ENCODE measurements around the gene B3GNT3.
"Not testable (repeated sequence)": the region's sequence is repeated elsewhere in the genome, so short reads cannot be mapped to it uniquely, and the experiment has no call there.

Gene B3GNT3

DNA sequence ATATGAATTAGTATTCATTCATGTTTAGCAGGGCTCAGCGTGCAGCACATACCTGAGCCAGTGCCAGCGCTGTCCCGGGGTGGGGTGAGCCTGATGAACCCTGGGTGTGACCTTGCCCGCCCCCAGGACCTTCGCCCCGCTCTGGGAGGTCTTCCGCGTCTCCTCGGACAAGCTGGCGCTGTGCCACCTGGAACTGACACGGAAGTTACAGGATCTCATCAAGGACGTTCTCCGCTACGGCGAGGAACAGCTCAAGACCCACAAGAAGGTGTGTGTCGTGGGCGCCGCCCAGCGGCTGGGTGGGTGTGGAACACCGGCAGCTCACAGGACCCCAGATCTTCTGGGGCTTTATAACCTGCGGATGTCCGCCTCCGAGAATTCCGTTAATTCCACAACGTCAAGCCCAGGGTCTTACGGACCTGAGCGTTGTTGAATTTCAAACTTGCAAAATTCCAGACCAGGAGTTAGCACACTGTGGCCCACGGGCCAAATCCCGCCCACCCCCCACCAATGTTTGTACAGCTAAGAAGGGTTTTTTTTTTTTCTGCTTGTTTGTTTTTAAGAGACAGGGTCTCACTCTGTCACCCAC is 28.3 kb upstream of the B3GNT3 start:
- no peak for DNase-seq (ENCODE audit: low read depth, low spot score)
- H3K27ac ChIP-seq: no peak overlapping the region

DNA sequence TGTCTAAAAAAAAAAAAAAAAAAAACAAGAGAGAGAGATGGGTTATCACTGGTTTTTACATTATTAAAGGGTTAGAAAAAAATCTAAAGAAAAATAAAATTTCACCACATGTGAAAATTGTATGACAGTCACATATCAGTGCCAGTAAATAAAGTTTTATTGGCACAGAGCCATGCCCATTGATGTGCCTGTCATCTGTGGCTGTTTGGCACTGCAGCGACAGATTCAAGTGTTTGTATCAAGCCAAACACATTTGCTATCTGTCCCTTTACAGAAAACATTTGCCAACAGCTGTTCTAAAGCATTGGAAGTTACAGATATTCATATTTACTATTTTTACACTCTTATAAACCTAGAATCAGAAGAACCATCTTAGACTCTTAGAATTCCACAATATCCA is 27.4 kb upstream of the B3GNT3 start:
- H3K27ac ChIP-seq: no peak overlapping the region
- no peak for DNase-seq (ENCODE audit: low read depth, low spot score)

DNA sequence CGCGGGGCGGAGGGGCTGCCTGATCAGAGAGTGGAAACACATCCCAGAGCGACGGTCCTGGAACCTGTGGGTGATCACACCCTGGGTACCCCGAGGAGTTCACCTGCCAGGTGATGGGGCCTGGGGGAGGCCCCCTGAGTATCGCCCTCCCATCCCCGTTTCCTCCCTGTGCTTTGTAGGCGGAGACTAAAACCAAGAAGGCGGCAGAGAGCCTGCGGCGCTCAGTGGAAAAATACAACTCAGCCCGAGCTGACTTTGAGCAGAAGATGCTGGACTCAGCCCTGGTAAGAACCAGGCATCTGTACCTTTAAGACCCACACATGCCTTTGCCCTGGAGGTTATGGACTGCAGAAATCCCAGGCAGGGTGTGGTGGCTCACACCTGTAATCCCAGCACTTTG is 24.3 kb upstream of the B3GNT3 start:
- no peak for DNase-seq (ENCODE audit: low read depth, low spot score)

DNA sequence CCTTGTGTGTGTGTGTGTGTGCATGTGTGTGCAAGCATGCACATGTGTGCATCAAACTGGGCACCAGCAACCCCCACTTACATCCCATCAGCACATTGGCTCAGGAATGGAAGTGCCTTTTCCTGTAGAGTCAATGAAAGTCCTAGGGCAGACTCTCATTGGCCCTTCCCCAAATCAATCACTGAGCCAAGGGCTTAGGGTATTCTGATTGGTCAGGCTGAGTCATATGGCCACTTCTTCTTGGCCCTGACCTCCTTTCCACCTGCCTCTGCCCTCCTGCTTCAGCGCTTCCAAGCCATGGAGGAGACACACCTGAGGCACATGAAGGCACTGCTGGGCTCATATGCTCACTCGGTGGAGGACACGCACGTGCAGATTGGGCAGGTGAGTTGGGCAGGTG is 22.8 kb upstream of the B3GNT3 start:
- DNase-seq (ENCODE audit: low read depth, low spot score): no peak

More for the DNA sequence above, 24.3 kb upstream of the B3GNT3 start:
- no peak overlapping the region for H3K27ac ChIP-seq

DNA sequence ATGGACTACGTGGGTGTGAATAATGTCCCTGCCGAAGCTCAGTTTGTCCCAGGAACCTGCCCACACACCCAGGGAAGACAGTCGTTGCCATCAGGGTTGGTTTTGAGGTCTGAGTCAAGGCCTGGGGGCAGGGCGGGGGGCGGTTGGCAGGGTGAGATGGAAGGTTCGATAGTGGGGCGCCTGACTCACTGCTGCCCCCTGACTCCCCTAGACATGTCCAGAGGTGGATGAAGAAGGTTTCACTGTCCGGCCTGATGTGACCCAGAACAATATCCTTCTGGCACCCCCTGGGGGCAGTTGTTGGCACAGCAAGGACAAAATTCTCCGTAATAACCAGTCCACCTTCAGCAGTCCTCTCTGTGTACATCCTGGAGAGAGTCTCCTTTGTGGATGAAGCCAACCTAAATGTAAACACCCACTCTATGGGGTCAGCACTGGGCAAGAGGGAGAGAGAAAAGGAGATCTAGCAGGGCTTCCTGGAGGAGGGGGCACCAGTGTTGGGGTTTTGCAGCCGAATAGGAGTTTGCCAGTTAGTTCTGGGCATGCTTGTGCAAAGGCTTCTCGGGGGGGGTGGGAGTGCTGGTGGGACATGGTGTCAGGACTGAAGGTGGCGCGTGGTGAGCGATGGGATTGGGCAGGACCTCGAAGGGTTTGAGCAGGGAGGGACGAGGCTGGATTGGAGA is 19.6 kb upstream of the B3GNT3 start:
- DNase-seq (ENCODE audit: low read depth, low spot score): no peak
- H3K27ac ChIP-seq: no peak overlapping the region

More for the DNA sequence above, 22.8 kb upstream of the B3GNT3 start:
- H3K27ac ChIP-seq: no peak overlapping the region

DNA sequence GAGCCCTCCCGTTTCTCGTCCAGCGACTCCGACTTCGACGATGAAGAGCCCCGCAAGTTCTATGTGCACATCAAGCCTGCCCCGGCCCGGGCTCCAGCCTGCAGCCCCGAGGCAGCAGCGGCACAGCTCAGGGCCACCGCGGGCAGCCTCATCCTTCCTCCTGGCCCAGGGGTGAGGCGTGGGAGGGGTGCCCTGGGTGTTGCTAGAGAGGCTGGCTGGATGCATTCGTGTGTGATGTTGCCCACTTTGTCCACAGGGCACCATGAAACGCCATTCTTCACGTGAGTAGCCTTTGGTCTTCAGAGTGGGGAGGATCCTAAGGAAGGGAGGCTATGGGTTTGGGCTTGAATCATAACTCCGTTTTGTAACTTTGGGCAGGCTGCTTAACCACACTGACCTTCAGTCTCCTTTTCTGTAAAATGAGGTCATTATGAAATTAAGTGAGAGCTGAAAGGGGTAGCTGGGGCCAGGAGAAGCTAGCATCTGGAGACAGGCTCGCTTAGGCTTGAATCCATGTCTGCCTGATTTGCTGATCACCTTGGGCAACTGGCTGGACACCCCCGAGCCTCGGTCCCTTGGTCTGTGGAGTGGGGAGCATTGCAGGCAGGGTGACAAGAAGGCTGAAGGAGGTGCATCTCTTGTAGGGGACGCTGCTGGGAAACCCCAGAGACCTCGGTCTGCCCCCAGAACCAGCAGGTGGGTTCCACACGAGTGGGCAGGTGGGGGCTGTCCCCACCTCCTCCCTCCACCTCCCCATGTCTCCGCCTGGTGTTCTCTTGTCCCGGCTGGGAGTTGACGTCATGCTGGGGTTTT is 18.7 kb upstream of the B3GNT3 start:
- no peak overlapping the region for H3K27ac ChIP-seq
- no peak for DNase-seq (ENCODE audit: low read depth, low spot score)

DNA sequence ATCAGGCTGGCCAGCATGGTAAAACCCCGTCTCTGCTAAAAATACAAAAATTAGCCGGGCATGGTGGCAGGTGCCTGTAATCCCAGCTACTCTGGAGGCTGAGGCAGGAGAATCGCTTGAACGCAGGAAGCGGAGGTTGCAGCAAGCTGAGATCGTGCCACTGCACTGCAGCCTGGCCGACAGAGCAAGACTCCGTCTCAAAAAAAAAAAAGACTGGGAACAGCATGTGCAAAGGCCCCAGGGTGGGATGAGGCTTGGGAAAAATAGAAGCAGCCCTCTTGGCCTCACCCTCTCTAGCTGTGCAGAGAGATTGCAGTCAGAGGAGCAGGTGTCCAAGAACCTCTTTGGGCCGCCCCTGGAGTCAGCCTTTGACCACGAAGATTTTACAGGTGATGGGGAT is 17.1 kb upstream of the B3GNT3 start:
- DNase-seq (ENCODE audit: low read depth, low spot score); H3K27ac ChIP-seq: not testable (repeated sequence)

DNA sequence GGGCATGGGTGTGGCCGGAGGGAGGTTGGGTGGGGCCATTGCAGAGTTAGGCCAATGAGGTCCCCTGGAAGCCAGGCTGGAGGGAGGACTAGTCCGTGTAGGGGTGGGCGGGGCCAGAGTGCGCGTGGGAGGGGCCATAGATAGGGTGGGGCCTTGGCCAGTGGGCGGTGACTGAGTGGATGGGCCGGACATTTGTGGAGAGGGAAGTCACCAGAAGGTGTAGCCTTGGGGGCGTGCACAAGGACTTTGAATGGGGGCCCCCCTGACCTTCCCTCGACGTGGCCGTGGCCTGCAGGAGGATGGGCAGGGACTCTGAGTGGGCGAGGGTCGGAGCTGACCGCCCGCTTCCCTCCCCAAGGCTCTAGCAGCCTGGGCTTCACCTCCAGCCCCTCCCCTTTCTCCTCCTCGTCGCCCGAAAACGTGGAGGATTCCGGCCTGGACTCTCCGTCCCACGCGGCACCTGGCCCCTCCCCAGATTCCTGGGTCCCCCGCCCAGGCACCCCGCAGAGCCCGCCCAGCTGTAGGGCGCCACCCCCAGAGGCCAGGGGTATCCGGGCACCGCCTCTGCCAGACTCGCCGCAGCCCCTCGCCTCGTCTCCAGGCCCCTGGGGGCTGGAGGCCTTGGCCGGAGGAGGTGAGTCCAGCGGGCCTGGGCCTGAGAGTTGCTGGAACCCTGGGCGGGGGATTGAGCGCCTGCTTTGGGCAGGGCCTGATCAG is 16.5 kb upstream of the B3GNT3 start:
- DNase-seq (ENCODE audit: low read depth, low spot score): no peak
- no peak overlapping the region for H3K27ac ChIP-seq

DNA sequence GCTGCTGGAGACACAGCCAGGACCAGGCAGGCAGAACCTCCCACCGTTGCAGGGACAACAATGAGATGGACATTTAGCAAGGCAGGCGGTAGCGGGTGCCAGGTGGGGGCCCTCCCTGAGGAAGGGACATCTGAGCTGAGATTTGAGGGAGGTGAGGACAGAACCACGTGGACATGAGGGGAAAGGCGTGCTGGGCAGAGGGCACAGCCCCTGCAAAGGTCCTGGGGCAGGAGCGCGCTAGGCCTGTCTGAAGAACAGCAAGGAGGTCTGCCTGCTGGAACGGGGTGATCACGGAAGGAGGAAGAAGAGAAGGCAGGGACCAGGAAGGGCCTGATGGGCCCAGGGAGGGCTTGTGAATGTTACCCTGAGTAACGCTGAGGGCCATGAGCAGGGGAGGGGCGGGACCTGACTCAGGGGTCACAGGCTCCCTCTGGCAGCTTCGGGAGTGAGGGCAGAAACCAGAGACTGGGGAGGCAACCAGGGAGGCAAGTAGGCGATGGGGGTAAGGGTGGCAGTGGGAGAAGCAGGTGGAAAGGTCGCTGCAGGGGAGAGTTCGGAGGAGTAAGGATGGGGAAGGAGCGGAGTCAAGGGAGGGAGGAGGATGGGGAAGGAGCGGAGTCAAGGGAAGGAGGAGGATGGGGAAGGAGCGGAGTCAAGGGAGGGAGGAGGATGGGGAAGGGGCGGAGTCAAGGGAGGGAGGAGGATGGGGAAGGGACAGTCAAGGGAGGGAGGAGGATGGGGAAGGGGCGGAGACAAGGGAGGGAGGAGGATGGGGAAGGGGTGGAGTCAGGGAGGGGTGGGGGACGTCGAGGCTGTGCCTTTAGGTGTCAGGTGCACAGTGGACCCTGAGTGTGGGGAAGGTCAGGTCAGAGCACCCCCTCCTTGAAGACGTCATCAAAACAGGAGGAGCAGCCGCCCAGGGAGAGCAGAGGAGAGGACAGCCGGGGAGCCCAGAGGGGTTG is 15.7 kb upstream of the B3GNT3 start:
- DNase-seq (ENCODE audit: low read depth, low spot score): no peak
- no peak overlapping the region for H3K27ac ChIP-seq

DNA sequence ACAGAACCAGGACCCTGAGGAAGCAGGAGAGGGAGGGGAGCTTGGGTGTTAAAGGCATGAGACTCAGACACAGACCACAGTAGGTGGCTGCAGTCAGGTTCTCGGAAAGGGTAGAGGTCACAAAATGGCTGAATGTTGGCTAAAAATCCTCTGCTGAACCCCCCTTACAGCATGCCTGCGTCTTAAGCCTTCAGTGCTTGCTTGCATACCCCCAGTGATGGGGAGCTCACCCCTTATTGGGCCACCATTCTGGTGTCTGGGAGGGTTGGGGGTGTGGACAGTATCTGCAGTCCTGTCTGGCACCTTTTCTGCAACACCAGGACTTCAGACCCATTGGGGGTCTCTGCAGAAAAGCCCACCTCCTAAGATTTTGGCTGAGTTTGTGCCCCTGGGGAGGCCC is 14.2 kb upstream of the B3GNT3 start:
- H3K27ac ChIP-seq: no peak overlapping the region
- DNase-seq (ENCODE audit: low read depth, low spot score): no peak

DNA sequence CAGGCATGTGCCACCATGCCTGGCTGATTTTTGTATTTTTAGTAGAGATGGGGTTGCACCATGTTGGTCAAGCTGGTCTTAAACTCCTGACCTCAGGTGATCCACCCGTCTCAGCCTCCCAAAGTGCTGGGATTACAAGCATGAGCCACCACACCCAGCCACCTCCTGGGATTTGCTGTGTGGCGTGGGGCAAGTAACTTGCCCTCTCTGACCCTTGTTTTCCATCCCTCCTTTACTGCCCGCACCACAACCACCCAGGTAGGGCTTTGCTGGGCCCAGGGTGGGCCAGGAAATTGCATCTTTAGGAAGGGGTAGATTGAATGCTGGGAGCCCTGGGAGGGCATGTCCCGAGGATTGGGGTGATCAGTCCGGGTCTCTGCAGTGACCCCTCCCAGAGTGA is 11.2 kb upstream of the B3GNT3 start:
- DNase-seq (ENCODE audit: low read depth, low spot score): not testable (repeated sequence)

DNA sequence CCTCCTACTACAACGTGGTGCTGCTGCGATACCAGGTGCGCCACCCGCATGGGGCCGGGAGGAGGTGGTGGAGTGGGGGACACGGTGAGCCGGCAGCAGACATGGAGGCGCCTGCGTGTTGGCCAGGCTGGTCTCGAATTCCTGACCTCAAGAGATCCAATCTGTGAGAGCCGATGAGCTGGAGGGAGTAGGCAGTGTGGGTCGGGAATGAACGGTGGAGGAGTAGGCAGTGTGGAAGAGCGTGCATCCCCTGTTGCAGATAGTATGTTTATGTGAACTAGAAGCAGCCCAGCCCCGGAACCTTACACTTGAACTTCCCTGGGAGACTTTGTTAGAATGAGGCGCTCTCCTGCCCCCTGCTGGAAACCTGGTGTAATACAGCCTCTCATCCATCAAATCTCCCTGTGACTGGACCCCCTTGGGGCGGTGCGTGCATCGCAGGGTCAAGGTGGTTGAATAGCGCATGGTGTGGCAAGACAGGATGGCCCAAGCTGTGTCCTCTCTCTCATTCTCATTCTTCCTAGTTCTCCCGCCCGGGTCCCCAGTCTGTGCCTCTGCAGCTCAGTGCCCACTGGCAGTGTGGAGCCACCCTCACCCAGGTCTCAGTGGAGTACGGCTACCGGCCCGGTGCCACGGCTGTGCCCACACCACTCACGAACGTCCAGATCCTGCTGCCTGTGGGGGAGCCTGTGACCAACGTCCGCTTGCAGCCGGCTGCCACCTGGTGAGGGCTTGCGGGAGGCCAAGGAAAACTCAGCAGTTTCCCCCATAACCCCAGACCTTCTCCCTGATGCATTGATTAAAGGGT is 10.5 kb upstream of the B3GNT3 start:
- DNase-seq (ENCODE audit: low read depth, low spot score): no peak
- no peak overlapping the region for H3K27ac ChIP-seq

More for the DNA sequence above, 11.2 kb upstream of the B3GNT3 start:
- H3K27ac ChIP-seq: not testable (repeated sequence)

DNA sequence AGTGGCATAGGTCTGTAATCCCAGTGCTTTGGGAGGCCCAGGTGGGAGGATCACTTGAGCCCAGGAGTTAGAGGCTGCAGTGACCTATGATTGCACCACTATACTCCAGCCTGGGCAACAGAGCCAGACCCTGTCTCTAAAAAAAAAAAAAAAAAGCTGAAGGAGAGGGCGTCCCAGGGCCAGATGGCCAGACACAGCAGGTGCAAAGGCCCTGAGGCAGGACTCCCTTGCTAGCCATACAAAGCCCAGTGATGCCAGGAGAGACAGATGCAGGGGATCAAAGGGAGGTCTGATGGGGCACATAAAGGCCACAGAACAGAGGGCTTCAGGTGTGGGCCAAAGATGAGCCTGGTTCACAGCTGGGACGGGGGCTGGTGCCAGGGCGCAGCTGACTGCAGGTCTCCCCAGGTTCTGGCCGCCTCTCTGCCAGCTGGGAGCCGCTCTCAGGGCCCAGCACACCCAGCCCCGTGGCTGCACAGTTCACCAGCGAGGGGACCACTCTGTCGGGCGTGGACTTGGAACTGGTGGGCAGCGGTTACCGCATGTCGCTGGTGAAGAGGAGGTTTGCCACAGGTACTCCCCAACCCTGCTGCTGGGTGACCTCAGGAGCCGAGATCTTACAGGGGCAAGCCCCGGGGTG is 7.5 kb upstream of the B3GNT3 start:
- DNase-seq (ENCODE audit: low read depth, low spot score): no peak
- H3K27ac ChIP-seq: no peak overlapping the region

DNA sequence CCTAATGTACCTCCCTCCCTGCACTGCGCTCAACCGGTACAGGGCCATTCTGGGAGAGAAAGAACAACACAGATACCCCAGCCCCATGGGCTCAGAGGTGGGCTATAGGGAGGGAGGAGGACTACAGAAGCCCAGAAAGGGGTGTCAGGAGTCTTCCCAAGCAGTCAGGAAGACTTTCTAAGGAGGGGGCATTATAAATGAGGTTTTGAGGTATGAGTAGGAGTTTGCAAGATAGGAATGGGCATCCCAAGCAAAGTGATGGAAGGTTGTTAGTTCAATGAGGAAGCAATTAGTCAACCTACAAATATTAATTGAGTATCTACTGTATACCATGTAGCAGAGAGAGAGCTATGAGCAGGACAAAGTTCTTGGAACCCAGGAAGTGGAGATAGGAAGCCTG is 6.3 kb upstream of the B3GNT3 start:
- no peak for DNase-seq (ENCODE audit: low read depth, low spot score)
- no peak overlapping the region for H3K27ac ChIP-seq

DNA sequence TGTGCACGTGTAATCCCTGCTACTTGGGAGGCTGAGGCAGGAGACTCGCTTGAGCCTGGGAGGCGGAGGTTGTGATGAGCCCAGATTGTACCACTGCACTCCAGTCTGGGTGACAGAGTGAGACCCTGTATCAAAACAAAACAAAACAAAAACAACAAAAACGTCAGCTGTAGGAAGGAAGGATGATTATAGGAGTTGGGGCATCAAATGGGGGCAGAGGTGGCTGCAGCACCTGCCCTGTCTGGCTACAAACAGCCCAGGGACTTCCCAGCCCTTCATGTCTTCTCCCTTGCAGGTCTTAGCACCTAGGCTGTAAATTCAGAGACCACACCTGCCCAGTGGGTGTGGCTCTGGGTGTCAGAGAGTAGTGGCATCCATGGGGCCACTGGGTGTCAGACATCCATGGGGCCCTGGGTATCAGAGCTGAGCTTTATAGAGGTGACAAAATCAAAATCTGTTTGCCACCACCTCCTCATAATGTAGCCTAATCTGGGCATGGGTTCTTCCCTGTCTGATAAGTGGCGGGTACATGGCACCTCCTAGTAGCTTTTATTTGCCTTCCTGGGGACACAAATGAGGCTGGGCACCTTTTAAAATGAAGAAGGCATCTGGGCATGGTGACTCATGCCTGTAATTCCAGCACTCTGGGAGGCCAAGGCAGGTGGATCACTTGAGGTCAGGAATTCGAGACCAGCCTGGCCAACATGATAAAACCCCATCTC is 4.7 kb upstream of the B3GNT3 start:
- no peak for DNase-seq (ENCODE audit: low read depth, low spot score)
- H3K27ac ChIP-seq: peak overlapping the region; percentile 52

DNA sequence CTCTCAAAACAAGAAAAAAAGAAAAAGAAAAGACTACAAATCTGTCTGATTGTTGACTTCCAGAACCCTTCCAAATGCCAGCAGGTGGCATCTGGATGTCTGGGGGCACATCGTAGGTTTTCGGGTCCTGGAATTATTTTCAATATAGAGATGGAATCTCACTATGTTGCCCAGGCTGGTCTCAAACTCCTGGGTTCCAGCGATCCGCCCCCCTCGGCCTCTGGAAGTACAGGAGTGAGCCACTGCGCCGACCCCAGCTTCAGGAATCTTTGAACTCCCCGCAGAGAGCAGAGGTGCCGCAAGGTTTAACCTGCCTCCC is 567 bp upstream of the B3GNT3 start:
- DNase-seq (ENCODE audit: low read depth, low spot score): no peak
- peak overlapping the region; percentile 91 for H3K27ac ChIP-seq

DNA sequence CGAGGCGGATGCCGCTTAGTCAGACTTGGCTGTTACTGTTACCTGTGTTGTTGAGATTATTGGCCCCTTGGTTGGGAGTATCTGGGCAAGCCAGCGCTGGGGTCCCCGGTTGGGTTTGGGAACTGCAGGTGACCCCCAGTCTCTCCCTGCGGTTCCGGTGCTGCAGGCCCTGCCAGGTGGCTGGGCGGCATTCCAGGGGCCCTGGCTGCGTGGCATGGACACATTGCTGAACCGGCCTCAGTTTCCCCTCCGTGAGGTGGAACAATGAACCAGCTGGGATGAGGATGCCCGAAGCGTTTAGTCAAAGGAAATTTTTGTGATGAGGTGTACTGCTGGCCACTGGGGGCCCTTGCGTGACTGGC is 538 bp downstream of the B3GNT3 start:
- peak overlapping the region; percentile 91 for H3K27ac ChIP-seq
- no peak for DNase-seq (ENCODE audit: low read depth, low spot score)
